ENCODE measurements around the gene ATP8B1. TPM values are rescaled to one million over a fixed set of nuclear protein-coding genes. Genes with fewer than 3 reads are reported as not detected.
"Not testable (repeated sequence)": the region's sequence is repeated elsewhere in the genome, so short reads cannot be mapped to it uniquely, and the experiment has no call there.

Gene ATP8B1
- total RNA-seq, 1 experiment from 2014 or later = 5.6 TPM

GRCh38 chr18:57737400-57738060 lies 65.6 kb downstream of the ATP8B1 start:
- peaks cover 4% of the 10 kb centered on the region; the same call in 1 of the 2 replicates for H3K36me3 Mint-ChIP-seq
- ChIA-PET POLR2A (interaction anchor here (0.6 kb wide), 1 partner anchor 21 kb away, joined by 6 read pairs; no protein-coding TSS in a partner anchor), CTCF (interaction anchor here (0.6 kb wide), 1 partner anchor 91 kb away, joined by 3 read pairs; no protein-coding TSS in a partner anchor)
- H3K27ac Mint-ChIP-seq = no peak overlapping the region
- DNase-seq (ENCODE audit: low spot score) = no peak
- H3K27me3 Mint-ChIP-seq (ENCODE audit: low read depth) = no peaks in the 10 kb centered on the region
- no peaks in the 10 kb centered on the region for H3K4me1 Mint-ChIP-seq
- H3K4me3 Mint-ChIP-seq = no peak overlapping the region
- no peak for ATAC-seq
- H3K9me3 Mint-ChIP-seq = peaks cover 14% of the 10 kb centered on the region
- TF ChIP-seq ATF1 (CRISPR knock-in tag; IDR thresholded peaks at IDR 0.05) (no peak), OVOL2 (CRISPR knock-in tag; IDR thresholded peaks at IDR 0.05; ENCODE audit: borderline replicate concordance) (no peak), GABPB1 (CRISPR knock-in tag; IDR thresholded peaks at IDR 0.05) (peak; percentile 46; the same call in 1 of the 2 replicates), AR (CRISPR knock-in tag; IDR thresholded peaks at IDR 0.05) (no peak), FOXJ3 (CRISPR knock-in tag; IDR thresholded peaks at IDR 0.05; ENCODE audit: borderline replicate concordance) (no peak), ZNF121 (CRISPR knock-in tag; IDR thresholded peaks at IDR 0.05) (no peak)

GRCh38 chr18:57735042-57735441 lies 68.1 kb downstream of the ATP8B1 start:
- H3K9me3 Mint-ChIP-seq; H3K4me1 Mint-ChIP-seq; ATAC-seq; H3K4me3 Mint-ChIP-seq; POLR2A ChIA-PET; DNase-seq (ENCODE audit: low spot score); H3K36me3 Mint-ChIP-seq; H3K27me3 Mint-ChIP-seq (ENCODE audit: low read depth); CTCF ChIA-PET: not testable (repeated sequence)
- H3K27ac Mint-ChIP-seq = peak overlapping the region; percentile 62; the same call in 1 of the 2 replicates

- ChIA-PET CTCF (no interaction called here), POLR2A (interaction anchor here (0.7 kb wide), 1 partner anchor 258 kb away, joined by 4 read pairs; no protein-coding TSS in a partner anchor)
- no peak for ATAC-seq
- H3K9me3 Mint-ChIP-seq = peaks cover 8% of the 10 kb centered on the region
- no peak for DNase-seq (ENCODE audit: low spot score)
- no peaks in the 10 kb centered on the region for H3K27me3 Mint-ChIP-seq (ENCODE audit: low read depth)
- no peak overlapping the region for H3K27ac Mint-ChIP-seq
- peaks cover 4% of the 10 kb centered on the region; the same call in 1 of the 2 replicates for H3K36me3 Mint-ChIP-seq
- no peak overlapping the region for H3K4me3 Mint-ChIP-seq
- H3K4me1 Mint-ChIP-seq = no peaks in the 10 kb centered on the region
- TF ChIP-seq ZNF317 (CRISPR knock-in tag; IDR thresholded peaks at IDR 0.05; ENCODE audit: borderline replicate concordance, low read depth) (no peak), ZNF281 (CRISPR knock-in tag; IDR thresholded peaks at IDR 0.05) (no peak), USF2 (CRISPR knock-in tag; IDR thresholded peaks at IDR 0.05) (no peak), ZBTB43 (CRISPR knock-in tag; IDR thresholded peaks at IDR 0.05) (no peak), IRF1 (CRISPR knock-in tag; IDR thresholded peaks at IDR 0.05) (no peak), PRRX2 (CRISPR knock-in tag; IDR thresholded peaks at IDR 0.05) (no peak), HMGXB4 (CRISPR knock-in tag; IDR thresholded peaks at IDR 0.05) (no peak), ZNF396 (CRISPR knock-in tag; IDR thresholded peaks at IDR 0.05; ENCODE audit: borderline replicate concordance) (no peak), NFYB (CRISPR knock-in tag; conservative IDR thresholded peaks at IDR 0.05; ENCODE audit: low read depth) (no peak), TEAD4 (CRISPR knock-in tag; IDR thresholded peaks at IDR 0.05) (no peak), ZNF232 (CRISPR knock-in tag; IDR thresholded peaks at IDR 0.05) (no peak), PREB (CRISPR knock-in tag; IDR thresholded peaks at IDR 0.05; ENCODE audit: borderline replicate concordance) (no peak), SMAD4 (CRISPR knock-in tag; IDR thresholded peaks at IDR 0.05) (no peak), ESRRA (CRISPR knock-in tag; IDR thresholded peaks at IDR 0.05; ENCODE audit: borderline replicate concordance) (no peak)
Measured at GRCh38 chr18:57733861-57734260, 69.3 kb downstream of the ATP8B1 start.
